NCI-H69 (cell line): ENCODE data around the gene HHIPL1.
A peak's percentile ranks its signal among the peaks of the same experiment; 100 is the strongest.
"Not testable (repeated sequence)": the region's sequence is repeated elsewhere in the genome, so short reads cannot be mapped to it uniquely, and the experiment has no call there.

Experiments used
- DNase-seq: peaks from one replicate; lab custom pipeline; 2025; lab: John Stamatoyannopoulos, UW

Gene HHIPL1

DNA sequence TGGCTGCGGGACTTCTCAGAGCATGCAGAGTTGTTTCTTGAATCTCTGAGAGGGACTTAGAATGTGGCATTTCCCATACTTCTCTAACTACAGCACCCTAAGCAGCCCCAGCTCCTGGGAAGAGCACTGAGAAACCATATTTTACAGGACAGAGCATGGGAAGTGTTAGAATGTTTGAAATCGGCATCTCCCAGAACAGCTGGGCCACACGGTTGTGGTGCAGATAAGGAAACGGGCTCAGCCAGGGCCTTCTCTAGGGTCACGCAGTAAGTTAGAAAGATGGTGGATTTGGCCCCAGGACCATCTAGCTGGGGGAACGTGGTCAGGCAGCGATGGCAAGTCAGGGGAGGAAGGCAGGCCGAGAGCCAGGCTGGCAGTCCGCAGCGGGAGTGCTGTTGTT lies 10.5 kb upstream of the HHIPL1 start:
- no peak for DNase-seq

GRCh38 chr14:99635116-99635515 lies 9.8 kb upstream of the HHIPL1 start:
- DNase-seq: no peak

- DNase-seq: no peak
These were observed 8.4 kb upstream of the HHIPL1 start for GRCh38 chr14:99636487-99636886.

DNA sequence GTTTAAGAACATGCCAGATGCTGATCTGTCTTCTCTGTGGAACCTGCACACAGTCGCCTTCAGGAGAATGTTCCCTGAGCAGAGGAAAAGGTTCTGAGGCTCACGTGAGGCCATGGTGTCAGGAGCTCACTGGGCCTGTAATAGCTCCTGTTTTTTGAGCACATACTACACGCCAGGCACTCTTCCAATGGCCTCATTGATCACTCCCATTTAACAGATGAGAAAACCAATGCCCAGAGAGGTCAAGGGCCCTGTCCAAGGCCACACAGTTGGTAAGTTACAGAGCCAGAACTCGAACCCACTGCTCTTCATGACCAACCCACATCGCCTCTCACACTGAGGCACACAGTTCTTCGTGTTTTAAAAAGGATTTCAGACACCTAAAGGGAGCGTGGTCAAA lies 7.3 kb upstream of the HHIPL1 start:
- DNase-seq: no peak

DNA sequence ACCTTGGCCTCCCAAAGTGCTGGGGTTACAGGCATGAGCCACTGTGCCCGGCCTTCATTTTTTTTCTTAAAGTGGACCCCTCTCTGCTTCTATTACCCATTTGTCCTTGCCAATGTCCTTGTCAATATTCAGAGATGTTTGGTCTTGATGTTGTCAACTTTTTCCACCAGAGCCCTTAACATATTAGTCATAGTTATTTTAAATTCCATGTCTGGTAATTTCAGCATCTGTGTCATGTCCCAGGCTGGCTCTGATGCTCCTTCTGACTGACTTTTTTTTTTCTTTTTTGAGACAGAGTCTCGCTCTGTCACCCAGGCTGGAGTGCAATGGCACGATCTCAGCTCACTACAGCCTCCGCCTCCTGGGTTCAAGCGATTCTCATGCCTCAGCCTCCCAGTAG lies 2.2 kb upstream of the HHIPL1 start:
- DNase-seq: not testable (repeated sequence)

- no peak for DNase-seq
These were observed 1.6 kb upstream of the HHIPL1 start for GRCh38 chr14:99643343-99643742.

- DNase-seq: no peak
These were observed 818 bp upstream of the HHIPL1 start for GRCh38 chr14:99644035-99644587.

DNA sequence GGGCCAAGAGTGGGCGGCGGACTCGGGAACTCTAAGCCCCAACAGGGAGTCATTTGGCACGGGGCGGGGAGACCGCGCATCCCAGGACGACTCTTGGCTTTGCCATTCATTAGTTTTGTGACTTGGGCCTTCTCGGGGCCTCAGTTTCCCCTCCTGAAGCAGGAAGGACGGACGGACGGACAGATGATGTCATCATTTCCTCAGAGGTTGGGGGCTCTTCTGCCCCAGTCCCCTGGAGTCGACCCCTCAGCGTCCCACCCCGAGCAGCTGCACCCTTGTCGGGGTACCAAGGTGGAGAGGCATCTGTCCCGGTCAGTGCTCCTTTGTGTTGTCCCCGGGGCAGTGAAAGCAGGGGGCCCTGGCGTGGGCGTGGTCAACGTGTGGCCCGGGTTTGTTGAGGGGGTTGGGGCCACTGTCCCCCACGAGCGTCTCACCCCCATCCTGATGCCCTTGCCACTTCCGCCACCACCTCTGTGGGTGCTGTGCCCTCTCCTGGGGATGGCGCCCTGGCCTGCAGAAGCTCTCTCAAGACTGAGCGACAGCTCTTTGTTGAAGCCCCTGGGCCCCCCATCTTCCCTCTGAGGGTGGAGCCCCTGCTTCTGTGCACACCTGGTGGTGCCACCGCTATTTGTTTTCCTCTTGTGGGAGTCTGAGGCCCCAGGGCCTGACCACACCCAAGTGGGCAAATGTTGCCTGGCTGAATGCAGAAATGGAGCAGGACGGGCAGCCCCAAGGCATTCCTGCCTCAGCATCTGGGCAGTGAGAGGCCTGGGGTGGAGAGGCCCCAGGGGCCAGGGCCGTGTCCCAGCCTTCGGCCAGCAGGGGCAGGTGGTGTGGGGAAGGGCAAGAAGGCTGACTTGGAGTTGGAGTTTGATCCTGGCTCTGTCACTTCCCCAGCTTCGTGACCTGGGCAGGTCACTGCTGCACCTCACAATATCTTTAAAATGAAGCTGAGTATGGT lies 896 bp downstream of the HHIPL1 start:
- peak; percentile 33 for DNase-seq

- no peak for DNase-seq
These were observed 2.5 kb downstream of the HHIPL1 start for GRCh38 chr14:99647411-99647810.

- DNase-seq: no peak
These were observed 3.3 kb downstream of the HHIPL1 start for GRCh38 chr14:99648027-99648784.

DNA sequence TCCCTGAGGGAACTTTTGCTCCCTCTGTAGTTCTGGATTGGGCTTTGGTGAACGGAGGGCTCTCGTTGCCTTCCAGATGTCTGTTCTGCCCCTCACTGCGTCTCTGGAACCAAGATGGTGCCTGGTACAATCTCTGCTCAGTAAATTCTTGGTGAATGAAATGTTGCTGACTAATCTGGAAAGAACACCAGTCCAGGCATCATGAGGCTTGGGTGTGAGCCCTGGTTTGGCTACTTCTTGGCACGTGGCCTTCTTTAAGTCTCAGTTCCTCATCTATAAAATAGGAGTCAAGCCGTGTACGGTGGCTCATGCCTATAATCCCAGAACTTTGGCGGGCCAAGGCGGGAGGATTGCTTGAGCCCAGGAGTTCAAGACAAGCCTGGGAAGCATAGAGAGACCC lies 4.3 kb downstream of the HHIPL1 start:
- no peak for DNase-seq

DNA sequence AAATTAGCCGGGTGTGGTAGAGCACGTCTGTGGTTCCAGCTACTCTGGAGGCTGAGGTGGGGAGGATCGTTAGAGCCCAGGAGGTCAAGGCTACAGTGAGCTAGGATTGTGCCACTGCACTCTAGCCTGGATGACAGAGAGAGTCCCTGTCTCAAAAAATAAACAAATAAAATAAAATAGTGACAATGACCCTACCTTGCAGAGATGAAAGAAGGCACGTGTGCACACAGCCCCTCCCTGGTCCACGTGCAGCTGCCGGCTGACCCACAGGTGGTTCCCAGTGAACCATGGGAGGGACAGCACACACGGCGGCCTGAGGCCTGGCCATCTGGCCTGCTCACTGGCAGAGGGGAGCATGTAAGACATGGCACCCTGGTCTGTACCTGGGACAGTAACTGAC lies 4.7 kb downstream of the HHIPL1 start:
- DNase-seq: peak; percentile 17

- DNase-seq: no peak
These were observed 5.3 kb downstream of the HHIPL1 start for GRCh38 chr14:99650189-99650588.

GRCh38 chr14:99651953-99652746 lies 7.2 kb downstream of the HHIPL1 start:
- DNase-seq: no peak

DNA sequence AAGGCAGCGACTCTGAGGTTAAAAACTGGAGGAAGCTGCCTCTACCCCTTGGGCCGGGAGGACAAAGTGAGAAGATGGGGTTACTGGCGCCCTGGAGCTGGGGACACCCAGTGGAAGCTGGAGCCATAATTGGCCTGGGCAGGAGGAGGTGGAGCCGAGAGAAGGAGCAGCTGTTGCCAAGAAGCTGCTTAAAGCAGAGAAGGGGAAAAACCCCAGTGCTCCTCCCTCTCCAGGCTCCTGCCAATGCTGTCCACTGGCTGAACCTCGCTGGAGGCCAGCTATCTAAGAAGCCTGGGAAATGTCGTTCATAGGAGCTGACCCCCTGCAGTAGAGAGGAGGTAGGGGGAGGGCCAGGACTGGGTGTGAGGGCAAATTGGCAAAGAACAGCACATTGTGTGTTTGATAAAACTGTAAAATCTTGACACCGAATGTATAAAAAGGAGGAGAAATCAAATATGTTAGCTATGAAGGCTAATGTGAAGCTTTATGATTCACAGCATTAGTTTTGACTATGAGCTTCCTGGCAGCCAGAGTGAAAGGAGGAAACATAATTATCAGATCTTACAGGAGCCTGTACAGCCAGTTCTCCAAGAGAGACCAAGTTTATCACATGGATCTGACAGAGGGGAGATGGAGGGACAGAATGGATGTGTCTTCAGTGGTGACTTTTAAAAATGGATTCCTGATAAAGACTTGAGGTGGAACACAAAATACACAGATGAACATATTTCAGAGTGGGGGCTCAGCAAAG lies 9.5 kb downstream of the HHIPL1 start:
- DNase-seq: peak; percentile 79

- no peak for DNase-seq
These were observed 10.6 kb downstream of the HHIPL1 start for GRCh38 chr14:99655521-99655920.

- no peak for DNase-seq
These were observed 11.2 kb downstream of the HHIPL1 start for GRCh38 chr14:99656171-99656570.

DNA sequence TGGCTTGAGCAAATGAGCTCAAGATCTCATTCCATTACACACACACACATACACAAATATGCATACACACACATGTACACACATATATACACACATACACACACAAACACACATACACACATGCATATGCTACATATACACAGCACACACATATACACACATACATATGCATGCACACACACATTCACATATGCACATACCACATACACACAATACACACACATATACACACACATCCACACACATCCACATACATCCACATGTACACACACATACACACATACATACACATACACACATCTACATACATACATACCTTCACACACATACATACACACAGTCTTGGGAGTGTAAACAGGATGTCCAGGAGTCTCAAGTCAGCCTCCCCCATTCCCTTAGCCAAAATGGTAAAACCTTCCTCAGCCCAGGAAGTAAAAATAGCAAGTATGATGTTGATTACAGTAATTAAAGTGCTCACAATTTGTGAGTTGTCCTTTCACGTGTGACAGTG lies 12.8 kb downstream of the HHIPL1 start:
- no peak for DNase-seq

DNA sequence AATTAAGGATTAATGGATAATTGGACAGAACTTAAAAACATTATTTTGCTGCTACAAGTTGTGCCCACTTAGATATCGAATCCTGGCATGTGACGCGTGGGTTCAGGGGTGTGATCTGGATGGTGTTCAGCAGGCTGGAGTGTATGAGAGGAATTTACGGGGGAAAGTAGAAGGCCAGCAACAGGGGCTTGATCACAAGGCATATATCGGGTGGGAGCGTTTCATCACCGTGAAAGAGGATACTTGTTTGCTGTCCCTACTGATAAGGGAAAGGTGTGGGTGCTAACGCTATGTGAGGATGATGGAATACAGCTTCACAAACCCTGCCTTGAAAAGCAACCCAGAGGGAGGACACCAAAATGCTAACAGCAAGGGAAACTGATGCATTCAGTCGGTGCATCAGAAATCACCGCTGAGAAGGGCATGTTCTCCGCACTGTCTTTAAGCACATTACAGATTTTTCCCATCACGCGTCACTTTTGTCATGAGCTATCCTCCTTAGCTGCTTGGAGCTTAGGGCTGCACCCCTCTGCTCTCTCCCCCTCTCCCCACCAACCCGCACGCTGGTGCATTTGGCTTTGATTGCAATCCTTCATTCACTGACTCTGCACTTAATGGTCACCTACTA lies 13.4 kb downstream of the HHIPL1 start:
- DNase-seq: no peak

- no peak for DNase-seq
These were observed 14.4 kb downstream of the HHIPL1 start for GRCh38 chr14:99659333-99659741.
